IMR-90 (cell line): ENCODE results near the gene CACNA2D3. TPM values are rescaled to one million over a fixed set of nuclear protein-coding genes. Genes with fewer than 3 reads are reported as not detected.

Source experiments
- ATAC-seq: fragments of 200-7000 bp; cut with Tn5 transposase; 2 replicates; pipeline ENCODE4 v1.9.1; 2020; ENCODE audit warnings: low read depth, mild to moderate bottlenecking, moderate library complexity
- BruUV-seq: library from RNA; stranded (reverse); fragments of 400-500 nt; replicated peaks from 2 replicates; lab custom pipeline; 2021; lab: Mats Ljungman, UMichigan
- CTCF ChIA-PET: fragments of 300-600 bp; formaldehyde crosslinking; extraction: SDS; loops from one replicate; lab custom pipeline; 2021; ENCODE audit warnings: antibody characterized with exemption; lab: Yijun Ruan, JAX
- POLR2A ChIA-PET: fragments of 300-600 bp; sonication (Branson Sonifier 250); formaldehyde crosslinking; loops from one replicate; lab custom pipeline; 2022; ENCODE audit warnings: antibody characterized with exemption; ENCODE audit not compliant: unreplicated experiment; lab: Charles Lee
- DNase-seq: peaks from one replicate; pipeline ENCODE4 v3.0.0; 2013
- H2AFZ ChIP-seq: replicated peaks from 2 replicates; pipeline ENCODE3; 2013; ENCODE audit warnings: low read length, mild to moderate bottlenecking; ENCODE audit not compliant: poor library complexity
- H2AK5ac ChIP-seq: 2 replicates; pipeline ENCODE4 v1.6.1; 2013; ENCODE audit warnings: low read depth, low read length, inconsistent platforms
- H2AK9ac ChIP-seq: replicated peaks from 2 replicates; pipeline ENCODE3; 2013; ENCODE audit warnings: mild to moderate bottlenecking, low read depth, low read length, moderate library complexity; ENCODE audit not compliant: poor library complexity
- H2BK120ac ChIP-seq: 2 replicates; pipeline ENCODE4 v1.6.1; 2013; ENCODE audit warnings: low read depth, low read length, inconsistent platforms
- H2BK15ac ChIP-seq: 3 replicates; pipeline ENCODE4 v1.6.1; 2013; ENCODE audit warnings: low read depth, low read length, inconsistent platforms
- H2BK20ac ChIP-seq: 2 replicates; pipeline ENCODE4 v1.6.1; 2013; ENCODE audit warnings: low read depth, mild to moderate bottlenecking, inconsistent platforms, low read length, moderate library complexity
- H2BK5ac ChIP-seq: 2 replicates; pipeline ENCODE4 v1.6.1; 2013; ENCODE audit warnings: mild to moderate bottlenecking, low read depth, low read length, inconsistent platforms; ENCODE audit not compliant: poor library complexity, severe bottlenecking
- H3K14ac ChIP-seq: replicated peaks from 2 replicates; pipeline ENCODE4 v1.6.1; 2013; ENCODE audit warnings: low read depth, low read length, inconsistent platforms
- H3K18ac ChIP-seq: 2 replicates; pipeline ENCODE4 v1.6.1; 2013; ENCODE audit warnings: low read depth, low read length, control low read depth
- H3K23ac ChIP-seq: 2 replicates; pipeline ENCODE4 v1.6.1; 2013; ENCODE audit warnings: low read depth, low read length, inconsistent platforms
- H3K27ac ChIP-seq: 2 replicates; pipeline ENCODE4 v1.5.1; 2013; ENCODE audit warnings: mild to moderate bottlenecking, control low read depth, low read length; ENCODE audit not compliant: insufficient read depth
- H3K27me3 ChIP-seq: 2 replicates; pipeline ENCODE4 v1.6.1; 2013; ENCODE audit warnings: low read length; ENCODE audit not compliant: control insufficient read depth, insufficient read depth
- H3K36me3 ChIP-seq: 2 replicates; pipeline ENCODE4 v1.6.1; 2013; ENCODE audit warnings: low read length, mixed read lengths; ENCODE audit not compliant: control insufficient read depth, insufficient read depth
- H3K4ac ChIP-seq: 2 replicates; pipeline ENCODE4 v1.6.1; 2013; ENCODE audit warnings: low read depth, low read length, inconsistent platforms
- H3K4me1 ChIP-seq: 2 replicates; pipeline ENCODE4 v1.6.1; 2013; ENCODE audit warnings: low read length, mixed read lengths; ENCODE audit not compliant: control insufficient read depth, insufficient read depth
- H3K4me2 ChIP-seq: 2 replicates; pipeline ENCODE4 v1.6.1; 2013; ENCODE audit warnings: low read depth, mild to moderate bottlenecking, control low read depth, low read length, moderate library complexity
- H3K4me3 ChIP-seq: 2 replicates; pipeline ENCODE4 v1.5.1; 2013; ENCODE audit warnings: low read depth, mild to moderate bottlenecking, control low read depth, low read length, moderate library complexity; ENCODE audit not compliant: insufficient read depth
- H3K56ac ChIP-seq: 2 replicates; pipeline ENCODE4 v1.6.1; 2013; ENCODE audit warnings: low read length, inconsistent platforms; ENCODE audit not compliant: insufficient read depth; ENCODE audit errors: extremely low read depth
- H3K79me1 ChIP-seq, 2 experiments: 2 replicates each; pipeline ENCODE4 v1.6.1; 2013; ENCODE audit warnings: low read length in 2 of 2, inconsistent platforms in 1 of 2, low read depth in 1 of 2
- H3K9ac ChIP-seq: 2 replicates; pipeline ENCODE4 v1.6.1; 2013; ENCODE audit warnings: low read depth, low read length, control low read depth
- H3K9me1 ChIP-seq: 2 replicates; pipeline ENCODE4 v1.6.1; 2013; ENCODE audit warnings: low read length, inconsistent platforms; ENCODE audit not compliant: insufficient read depth
- H3K9me3 ChIP-seq: 2 replicates; pipeline ENCODE4 v1.6.1; 2013; ENCODE audit warnings: low read length; ENCODE audit not compliant: control insufficient read depth, insufficient read depth
- H4K20me1 ChIP-seq: 2 replicates; pipeline ENCODE4 v1.6.1; 2013; ENCODE audit warnings: low read length, inconsistent platforms; ENCODE audit not compliant: insufficient read depth
- H4K5ac ChIP-seq: 2 replicates; pipeline ENCODE4 v1.6.1; 2013; ENCODE audit warnings: mild to moderate bottlenecking, low read depth, low read length, control low read depth
- H4K8ac ChIP-seq, 2 experiments: 2 replicates each; pipeline ENCODE4 v1.6.1; 2013; ENCODE audit warnings: low read depth in 2 of 2, low read length in 2 of 2, control low read depth in 1 of 2, inconsistent platforms in 1 of 2
- H4K91ac ChIP-seq: 2 replicates; pipeline ENCODE4 v1.6.1; 2013; ENCODE audit warnings: low read depth, low read length, inconsistent platforms; ENCODE audit not compliant: insufficient read depth
- BHLHE40 ChIP-seq: fragments of 150-350 bp; IDR thresholded peaks from 2 replicates; pipeline ENCODE4 v1.6.1; 2016; ENCODE audit warnings: mild to moderate bottlenecking, low read depth, low read length
- CEBPB ChIP-seq: IDR thresholded peaks from 2 replicates; pipeline ENCODE4 v1.6.1; 2012; ENCODE audit warnings: low read depth, low read length, improper control_type of control experiment
- CHD1 ChIP-seq: IDR thresholded peaks from 2 replicates; pipeline ENCODE4 v1.6.1; 2012; ENCODE audit warnings: low read depth, low read length, improper control_type of control experiment
- CTCF ChIP-seq: conservative IDR thresholded peaks from 2 replicates; pipeline ENCODE4 v1.5.1; 2012; ENCODE audit warnings: mild to moderate bottlenecking, low read depth, low read length, improper control_type of control experiment
- ELK1 ChIP-seq: fragments of 150-350 bp; IDR thresholded peaks from 2 replicates; pipeline ENCODE4 v1.6.1; 2016; ENCODE audit warnings: low read depth, mild to moderate bottlenecking, low read length, moderate library complexity, borderline replicate concordance
- FOS ChIP-seq: fragments of 150-350 bp; IDR thresholded peaks from 2 replicates; pipeline ENCODE4 v1.6.1; 2016; ENCODE audit warnings: low read depth, low read length
- MAFK ChIP-seq: IDR thresholded peaks from 2 replicates; pipeline ENCODE4 v1.6.1; 2012; ENCODE audit warnings: low read depth, low read length, improper control_type of control experiment
- MAZ ChIP-seq: IDR thresholded peaks from 2 replicates; pipeline ENCODE4 v1.6.1; 2012; ENCODE audit warnings: low read depth, mild to moderate bottlenecking, low read length, improper control_type of control experiment, moderate library complexity, borderline replicate concordance
- MXI1 ChIP-seq: IDR thresholded peaks from 2 replicates; pipeline ENCODE4 v1.6.1; 2012; ENCODE audit warnings: low read depth, mild to moderate bottlenecking, low read length, moderate library complexity, borderline replicate concordance
- NFE2L2 ChIP-seq: fragments of 150-350 bp; IDR thresholded peaks from 2 replicates; pipeline ENCODE4 v1.6.1; 2016; ENCODE audit warnings: low read depth, mild to moderate bottlenecking, low read length
- POLR2A ChIP-seq: IDR thresholded peaks from 2 replicates; pipeline ENCODE4 v1.6.1; 2012; ENCODE audit warnings: mild to moderate bottlenecking, low read depth, low read length
- RAD21 ChIP-seq: IDR thresholded peaks from 2 replicates; pipeline ENCODE4 v1.6.1; 2012; ENCODE audit warnings: low read length, improper control_type of control experiment
- RCOR1 ChIP-seq: IDR thresholded peaks from 2 replicates; pipeline ENCODE4 v1.6.1; 2012; ENCODE audit warnings: mild to moderate bottlenecking, low read length, improper control_type of control experiment; ENCODE audit not compliant: insufficient replicate concordance
- RFX5 ChIP-seq: IDR thresholded peaks from 2 replicates; pipeline ENCODE4 v1.8.0; 2012; ENCODE audit warnings: low read depth, mild to moderate bottlenecking, low read length, moderate library complexity
- SMC3 ChIP-seq: fragments of 150-350 bp; IDR thresholded peaks from 2 replicates; pipeline ENCODE4 v1.6.1; 2016; ENCODE audit warnings: low read depth, mild to moderate bottlenecking, antibody characterized with exemption, low read length, moderate library complexity
- USF2 ChIP-seq: fragments of 150-350 bp; IDR thresholded peaks from 2 replicates; pipeline ENCODE4 v1.6.1; 2017; ENCODE audit warnings: mild to moderate bottlenecking, antibody characterized with exemption, low read length, low read depth
- WGBS, 2 experiments: methylation state at CpG; one replicate each; pipeline versions ENCODE4 v1.1.5 to v1.1.7; 2013; ENCODE audit warnings: missing lambda C conversion rate in 2 of 2; ENCODE audit not compliant: insufficient read length in 1 of 2; ENCODE audit errors: extremely low coverage in 2 of 2; 5-methylcytosine and 5-hydroxymethylcytosine counted together
- dilution Hi-C: fragments of 300-500 bp; cut with HindIII; formaldehyde crosslinking; loops from one replicate; pipeline ENCODE4 v1.14.3; 2018; ENCODE audit warnings: low sequenced_read_pairs; ENCODE audit not compliant: unreplicated experiment
- in situ Hi-C: fragments of 300-500 bp; cut with MboI; formaldehyde crosslinking; loops from 3 replicates; pipeline ENCODE4 v1.14.3; 2019; ENCODE audit warnings: low sequenced_read_pairs, inconsistent platforms, mixed read lengths
- intact Hi-C: fragments of 100-400 bp; cut with micrococcal nuclease; formaldehyde crosslinking; loops from 2 replicates; pipeline ENCODE4 v1.10.0; 2022
- polyA plus RNA-seq, 3 experiments: library from polyadenylated mRNA; depleted of rRNA; stranded (reverse); fragments of >200 nt; gene quantifications; 2 replicates each; pipeline ENCODE4 v1.2.3, GENCODE V29; 2012; ENCODE audit warnings: low replicate concordance in 1 of 3
- total RNA-seq: library from RNA; depleted of rRNA; stranded (reverse); fragments of >200 nt; gene quantifications from 2 replicates; pipeline ENCODE4 v1.2.3, GENCODE V29; 2012

The CACNA2D3 gene
- total and polyA plus RNA-seq, 2 of the 4 experiments (the other 2 are of a cell fraction), result 0.36 to 0.41 TPM

DNA sequence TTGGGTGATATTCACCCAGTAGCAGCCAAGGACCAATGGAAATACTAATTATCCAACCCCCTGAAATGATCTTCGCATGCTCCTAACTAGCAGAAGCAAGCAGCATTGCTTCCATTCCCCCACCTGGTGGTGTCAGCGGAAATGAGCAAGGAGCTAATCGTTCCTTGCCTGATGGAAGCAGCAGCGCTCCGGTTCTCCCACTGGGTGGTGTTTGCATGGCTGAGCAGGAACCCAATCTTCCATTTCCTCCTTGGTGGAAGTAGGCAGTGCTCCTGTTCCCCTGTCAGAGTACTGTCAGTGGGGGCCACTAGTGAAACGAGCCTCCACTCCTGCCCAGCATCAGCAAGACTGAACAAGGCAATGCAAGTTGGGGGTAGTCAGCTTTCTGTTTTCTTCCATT, 311.5 kb downstream of the CACNA2D3 start:
- Histone ChIP-seq H2AK9ac (no peak overlapping the region), H3K4me1 (no peaks in the 10 kb centered on the region), H2BK5ac (no peak overlapping the region), H2BK20ac (no peak overlapping the region), H4K8ac (no peak overlapping the region), H3K4me3 (no peak overlapping the region), H3K36me3 (no peaks in the 10 kb centered on the region), H4K5ac (no peak overlapping the region), H2BK120ac (no peak overlapping the region), H3K27ac (no peak overlapping the region), H3K23ac (no peak overlapping the region), H4K20me1 (no peaks in the 10 kb centered on the region), H3K79me1 (no peaks in the 10 kb centered on the region), H2AFZ (no peak overlapping the region), H4K91ac (no peak overlapping the region), H3K56ac (no peak overlapping the region), H2AK5ac (no peak overlapping the region), H3K18ac (no peak overlapping the region), H3K27me3 (no peaks in the 10 kb centered on the region), H2BK15ac (no peak overlapping the region), H3K4ac (no peak overlapping the region), H3K9me3 (no peaks in the 10 kb centered on the region), H3K14ac (no peak overlapping the region), H3K9ac (no peak overlapping the region), H3K4me2 (no peak overlapping the region), H3K9me1 (no peaks in the 10 kb centered on the region)
- ChIA-PET POLR2A (no interaction called here), CTCF (no interaction called here)
- WGBS, 2 experiments, result no CpG with 5 or more reads among the region's 6 CpGs
- no peak for DNase-seq
- in situ Hi-C loops, result loop anchor here (25.0 kb wide), 1 partner anchor 403 kb away; no protein-coding TSS in a partner anchor
- intact Hi-C loops, result loop anchor here (5.0 kb wide), 1 partner anchor 1868 kb away; no protein-coding TSS in a partner anchor
- ATAC-seq, result no peak
- dilution Hi-C loops, result no loop called here
- BruUV-seq, result no TSS peak
- TF ChIP-seq BHLHE40 (no peak), FOS (no peak), ELK1 (no peak), CTCF (no peak), RAD21 (no peak), POLR2A (no peak), RCOR1 (no peak), MAFK (no peak), NFE2L2 (no peak), RFX5 (no peak), CHD1 (no peak), SMC3 (no peak), MAZ (no peak), MXI1 (no peak), CEBPB (no peak), USF2 (no peak)
